ENCODE results near the gene DENND11.

The DENND11 gene, protein sequence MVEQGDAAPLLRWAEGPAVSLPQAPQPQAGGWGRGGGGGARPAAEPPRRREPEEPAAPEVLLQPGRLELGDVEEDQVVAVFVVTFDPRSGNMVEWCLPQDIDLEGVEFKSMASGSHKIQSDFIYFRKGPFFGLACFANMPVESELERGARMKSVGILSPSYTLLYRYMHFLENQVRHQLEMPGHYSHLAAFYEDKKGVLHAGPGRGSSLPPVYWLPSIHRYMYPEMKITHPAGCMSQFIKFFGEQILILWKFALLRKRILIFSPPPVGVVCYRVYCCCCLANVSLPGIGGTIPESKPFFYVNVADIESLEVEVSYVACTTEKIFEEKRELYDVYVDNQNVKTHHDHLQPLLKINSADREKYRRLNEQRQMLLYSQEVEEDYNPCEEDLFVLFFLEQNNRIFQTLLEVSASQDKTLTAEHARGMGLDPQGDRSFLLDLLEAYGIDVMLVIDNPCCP

DNA sequence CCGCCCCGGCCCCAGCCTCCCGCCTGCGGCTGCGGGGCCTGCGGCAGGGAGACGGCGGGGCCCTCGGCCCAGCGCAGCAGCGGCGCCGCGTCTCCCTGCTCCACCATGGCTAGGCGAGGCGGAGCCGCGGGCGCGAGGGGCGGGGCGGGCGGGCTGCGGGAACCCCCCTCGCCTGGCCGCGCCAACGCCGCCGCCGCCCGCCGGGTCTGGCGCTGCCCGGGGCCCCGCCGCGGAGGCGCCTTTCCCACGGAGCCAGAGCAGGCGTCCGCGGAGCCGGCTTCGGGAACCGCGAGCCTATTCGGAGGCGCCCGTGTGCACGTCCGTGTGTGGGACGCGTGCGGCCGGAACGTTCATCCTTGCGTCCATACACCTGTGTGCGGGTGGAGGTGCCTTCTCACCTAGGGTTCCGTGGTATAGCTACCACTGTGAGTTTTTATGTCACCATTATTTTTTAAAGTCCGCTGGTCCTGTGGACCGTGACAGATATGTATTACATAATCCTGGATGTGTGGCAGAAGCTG is at the start of gene DENND11:
Gene DENND11 (minus strand): TSS at position 120 of the 521 bp plus-strand sequence. CDS start 13 bp downstream, at position 107.
- Histone ChIP-seq H3K4me3 (ENCODE audit: low read length) (peak within 1 kb of the TSS; percentile 99), H3K36me3 (ENCODE audit: control insufficient read depth, insufficient read depth, low read length) (no peaks in the 10 kb centered on the region), H3K27ac (ENCODE audit: low read length) (no peak within 1 kb of the TSS), H3K9me3 (ENCODE audit: control insufficient read depth, insufficient read depth, low read length) (no peaks in the 10 kb centered on the region), H3K4me1 (ENCODE audit: control insufficient read depth, insufficient read depth, low read length) (peaks cover 2% of the 10 kb centered on the region; the same call in 1 of the 2 replicates), H3K27me3 (ENCODE audit: control insufficient read depth, insufficient read depth, low read length) (no peaks in the 10 kb centered on the region)
- no peak for DNase-seq (ENCODE audit: low read depth, low spot score)
- no CpG with 5 or more reads among the region's 62 CpGs for WGBS (ENCODE audit: insufficient coverage, insufficient read length)

DNA sequence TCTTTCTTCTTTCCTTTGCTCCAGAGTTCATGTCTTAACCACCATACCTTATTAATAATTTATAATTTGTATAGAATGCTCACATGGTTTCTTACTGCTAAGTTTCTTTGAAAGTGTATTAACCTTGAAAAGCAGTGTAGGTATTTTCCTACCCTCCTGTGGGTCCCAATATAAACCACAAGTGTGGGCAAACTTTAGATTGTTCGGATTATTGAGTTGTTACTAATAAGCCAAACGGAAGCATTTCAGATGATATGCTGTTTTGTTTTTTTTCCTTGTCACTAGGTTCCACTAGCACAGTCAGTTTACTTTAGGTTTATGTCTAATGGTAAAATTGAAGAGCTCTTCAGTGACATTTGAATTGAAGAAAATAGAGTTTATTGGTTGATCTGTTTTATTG is 46.4 kb upstream of the DENND11 start:
- H3K27ac ChIP-seq (ENCODE audit: low read length), result no peak overlapping the region
- H3K27me3 ChIP-seq (ENCODE audit: control insufficient read depth, insufficient read depth, low read length), result no peaks in the 10 kb centered on the region
- H3K4me3 ChIP-seq (ENCODE audit: low read length), result no peak overlapping the region
- H3K9me3 ChIP-seq (ENCODE audit: control insufficient read depth, insufficient read depth, low read length), result peaks cover 2% of the 10 kb centered on the region
- no CpG with 5 or more reads among the region's 2 CpGs for WGBS (ENCODE audit: insufficient coverage, insufficient read length)
- no peaks in the 10 kb centered on the region for H3K4me1 ChIP-seq (ENCODE audit: control insufficient read depth, insufficient read depth, low read length)
- H3K36me3 ChIP-seq (ENCODE audit: control insufficient read depth, insufficient read depth, low read length), result peaks cover 24% of the 10 kb centered on the region; the same call in 1 of the 2 replicates
- DNase-seq (ENCODE audit: low read depth, low spot score), result no peak

DNA sequence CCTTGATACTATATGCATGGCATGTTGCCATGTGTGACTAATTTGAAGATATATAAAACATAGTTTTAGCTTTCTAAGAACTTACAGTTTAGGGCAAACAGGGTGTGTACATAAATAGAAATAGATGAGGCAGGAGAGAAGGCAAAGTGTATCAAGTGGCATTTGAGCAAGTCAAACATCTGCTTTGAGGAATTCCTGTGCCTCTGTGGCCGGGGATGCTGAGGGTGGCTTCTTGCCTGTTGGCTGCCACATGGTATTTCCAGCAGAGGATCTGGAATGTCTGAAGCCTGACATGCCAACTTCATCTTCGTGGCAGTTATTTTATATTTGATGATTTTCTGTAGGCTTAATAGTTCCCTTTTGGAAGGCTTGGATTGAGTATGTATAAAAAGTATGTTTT is 42.2 kb upstream of the DENND11 start:
- WGBS (ENCODE audit: insufficient coverage, insufficient read length), result no CpG with 5 or more reads among the region's 2 CpGs

DNA sequence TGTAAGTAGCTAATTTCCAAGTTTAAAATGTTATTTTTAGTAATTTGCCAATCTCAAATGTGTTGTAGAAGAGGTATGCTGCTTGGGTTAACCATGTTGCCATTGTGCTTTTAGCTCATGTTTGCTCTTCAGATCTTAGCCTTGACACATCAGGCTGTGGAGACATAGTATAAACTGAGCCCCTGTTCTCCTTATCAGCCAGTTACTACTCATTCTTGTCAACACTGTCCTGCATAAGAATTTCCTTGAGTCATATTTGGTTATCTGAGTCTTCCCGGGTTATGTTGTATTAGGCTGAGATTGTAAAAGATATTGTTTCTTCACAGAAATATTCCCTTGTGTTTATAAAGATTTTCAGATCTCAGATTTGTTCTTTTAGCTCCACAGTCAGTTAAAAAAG is 40.3 kb upstream of the DENND11 start:
- no CpG with 5 or more reads among the region's 1 CpG for whole genome bisulfite sequencing (ENCODE audit: insufficient coverage, insufficient read length)
- Histone ChIP-seq H3K9me3 (ENCODE audit: control insufficient read depth, insufficient read depth, low read length) (no peaks in the 10 kb centered on the region), H3K4me1 (ENCODE audit: control insufficient read depth, insufficient read depth, low read length) (no peaks in the 10 kb centered on the region), H3K4me3 (ENCODE audit: low read length) (no peak overlapping the region), H3K27ac (ENCODE audit: low read length) (no peak overlapping the region), H3K36me3 (ENCODE audit: control insufficient read depth, insufficient read depth, low read length) (peaks cover 21% of the 10 kb centered on the region; the same call in 1 of the 2 replicates), H3K27me3 (ENCODE audit: control insufficient read depth, insufficient read depth, low read length) (no peaks in the 10 kb centered on the region)
- no peak for DNase-seq (ENCODE audit: low read depth, low spot score)

More for the DNA sequence above, 42.2 kb upstream of the DENND11 start:
- Histone ChIP-seq H3K27me3 (ENCODE audit: control insufficient read depth, insufficient read depth, low read length) (no peaks in the 10 kb centered on the region), H3K36me3 (ENCODE audit: control insufficient read depth, insufficient read depth, low read length) (peaks cover 21% of the 10 kb centered on the region; the same call in 1 of the 2 replicates), H3K4me1 (ENCODE audit: control insufficient read depth, insufficient read depth, low read length) (no peaks in the 10 kb centered on the region), H3K27ac (ENCODE audit: low read length) (no peak overlapping the region), H3K9me3 (ENCODE audit: control insufficient read depth, insufficient read depth, low read length) (no peaks in the 10 kb centered on the region), H3K4me3 (ENCODE audit: low read length) (no peak overlapping the region)
- no peak for DNase-seq (ENCODE audit: low read depth, low spot score)

DNA sequence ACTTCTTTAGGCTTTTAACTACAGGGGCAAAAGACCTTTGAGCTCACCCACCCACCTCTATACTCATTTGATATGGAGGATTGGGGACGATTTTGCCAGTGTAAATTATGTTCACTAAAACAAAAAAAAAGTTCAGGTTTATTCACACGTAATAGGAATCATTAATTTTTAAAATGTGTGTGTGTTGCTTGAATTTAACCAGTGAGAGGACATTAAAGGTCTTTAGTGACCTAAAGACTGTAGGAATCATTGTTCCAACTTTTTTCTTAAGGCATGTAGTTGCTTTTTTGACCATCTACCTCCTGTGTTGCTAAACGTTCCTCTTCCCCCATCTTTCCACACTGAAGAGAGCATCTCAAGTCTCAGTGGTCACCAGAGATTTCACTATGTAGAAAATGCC is 37.3 kb upstream of the DENND11 start:
- no peak overlapping the region; the same call in 1 of the 2 replicates for H3K4me3 ChIP-seq (ENCODE audit: low read length)
- H3K4me1 ChIP-seq (ENCODE audit: control insufficient read depth, insufficient read depth, low read length), result no peaks in the 10 kb centered on the region
- H3K36me3 ChIP-seq (ENCODE audit: control insufficient read depth, insufficient read depth, low read length), result peaks cover 18% of the 10 kb centered on the region; the same call in 1 of the 2 replicates
- H3K9me3 ChIP-seq (ENCODE audit: control insufficient read depth, insufficient read depth, low read length), result no peaks in the 10 kb centered on the region
- no peak for DNase-seq (ENCODE audit: low read depth, low spot score)
- H3K27me3 ChIP-seq (ENCODE audit: control insufficient read depth, insufficient read depth, low read length), result no peaks in the 10 kb centered on the region
- no peak overlapping the region for H3K27ac ChIP-seq (ENCODE audit: low read length)
- no CpG with 5 or more reads among the region's 3 CpGs for WGBS (ENCODE audit: insufficient coverage, insufficient read length)

DNA sequence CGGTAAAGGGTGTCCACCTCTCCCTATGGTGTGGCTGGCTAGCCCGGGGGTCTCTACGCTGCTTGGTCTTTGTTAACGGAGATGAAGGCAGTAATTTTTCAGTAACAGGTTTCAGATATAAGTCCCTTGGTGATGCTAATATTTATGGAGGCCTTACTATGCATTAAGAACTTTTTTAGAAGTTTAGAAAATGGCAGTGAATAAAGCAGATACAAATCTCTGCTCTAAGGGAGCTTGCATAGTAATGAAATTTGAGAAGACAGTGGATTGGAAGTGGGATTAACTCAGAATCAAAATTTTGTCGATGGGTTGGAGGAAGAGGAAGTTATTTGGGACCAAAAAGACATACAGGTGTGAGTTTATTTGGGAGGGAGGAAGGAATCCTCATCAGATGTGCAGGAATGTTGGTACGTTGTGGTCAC is 36.6 kb upstream of the DENND11 start:
- Histone ChIP-seq H3K27ac (ENCODE audit: low read length) (no peak overlapping the region), H3K4me1 (ENCODE audit: control insufficient read depth, insufficient read depth, low read length) (no peaks in the 10 kb centered on the region), H3K9me3 (ENCODE audit: control insufficient read depth, insufficient read depth, low read length) (no peaks in the 10 kb centered on the region), H3K4me3 (ENCODE audit: low read length) (peak overlapping the region; percentile 98), H3K36me3 (ENCODE audit: control insufficient read depth, insufficient read depth, low read length) (peaks cover 15% of the 10 kb centered on the region; the same call in 1 of the 2 replicates), H3K27me3 (ENCODE audit: control insufficient read depth, insufficient read depth, low read length) (no peaks in the 10 kb centered on the region)
- 100% methylated on average over 1 of the region's 6 CpGs for WGBS (ENCODE audit: insufficient coverage, insufficient read length)
- DNase-seq (ENCODE audit: low read depth, low spot score), result no peak

DNA sequence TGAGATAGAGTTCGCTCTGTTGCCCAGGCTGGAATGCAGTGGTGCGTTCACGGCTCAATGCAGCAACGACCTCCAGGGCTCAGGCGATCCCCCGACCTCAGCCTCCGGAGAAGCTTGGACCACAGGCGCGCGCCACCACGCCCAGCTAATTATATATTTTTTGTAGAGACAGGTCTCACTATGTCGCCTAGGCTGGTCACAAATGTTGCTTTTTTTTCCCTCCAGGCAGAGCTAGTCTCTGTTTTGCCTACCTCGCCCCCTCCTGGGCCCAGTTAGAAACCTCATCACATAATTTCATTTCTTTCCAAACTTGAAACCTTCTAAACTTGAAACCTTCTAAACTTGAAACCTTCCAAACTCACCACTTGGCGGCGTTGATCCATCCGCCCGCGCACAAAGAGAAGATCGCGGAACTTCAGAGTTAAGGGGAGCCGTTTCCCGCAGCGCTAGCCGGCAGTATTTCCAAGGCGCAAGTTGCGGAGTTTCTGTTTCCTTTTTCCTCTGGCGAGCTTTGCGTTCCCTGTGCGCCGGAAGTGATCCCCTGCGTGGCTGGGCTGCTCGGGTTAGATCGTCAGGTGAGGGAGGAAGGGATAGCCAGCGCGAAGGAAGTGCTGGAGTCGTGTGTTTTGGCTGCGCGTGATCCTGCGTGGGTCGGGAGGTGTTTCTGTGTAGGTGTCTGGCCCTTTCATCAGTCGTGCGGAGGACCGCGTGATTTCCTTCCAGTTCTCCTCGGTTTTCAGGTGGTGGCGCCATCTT is 36.0 kb upstream of the DENND11 start, which contains the start of gene SSBP1:
Gene SSBP1 (plus strand): TSS at position 523 of the 756 bp plus-strand sequence. CDS start 809 bp downstream, outside the sequence.
- Histone ChIP-seq H3K27ac (ENCODE audit: low read length) (no peak within 1 kb of the TSS), H3K4me3 (ENCODE audit: low read length) (peak within 1 kb of the TSS; percentile 98), H3K4me1 (ENCODE audit: control insufficient read depth, insufficient read depth, low read length) (no peaks in the 10 kb centered on the region), H3K36me3 (ENCODE audit: control insufficient read depth, insufficient read depth, low read length) (peaks cover 10% of the 10 kb centered on the region; the same call in 1 of the 2 replicates), H3K27me3 (ENCODE audit: control insufficient read depth, insufficient read depth, low read length) (no peaks in the 10 kb centered on the region), H3K9me3 (ENCODE audit: control insufficient read depth, insufficient read depth, low read length) (no peaks in the 10 kb centered on the region)
- WGBS (ENCODE audit: insufficient coverage, insufficient read length), result no CpG with 5 or more reads among the region's 46 CpGs
- peak; percentile 94 for DNase-seq (ENCODE audit: low read depth, low spot score)

DNA sequence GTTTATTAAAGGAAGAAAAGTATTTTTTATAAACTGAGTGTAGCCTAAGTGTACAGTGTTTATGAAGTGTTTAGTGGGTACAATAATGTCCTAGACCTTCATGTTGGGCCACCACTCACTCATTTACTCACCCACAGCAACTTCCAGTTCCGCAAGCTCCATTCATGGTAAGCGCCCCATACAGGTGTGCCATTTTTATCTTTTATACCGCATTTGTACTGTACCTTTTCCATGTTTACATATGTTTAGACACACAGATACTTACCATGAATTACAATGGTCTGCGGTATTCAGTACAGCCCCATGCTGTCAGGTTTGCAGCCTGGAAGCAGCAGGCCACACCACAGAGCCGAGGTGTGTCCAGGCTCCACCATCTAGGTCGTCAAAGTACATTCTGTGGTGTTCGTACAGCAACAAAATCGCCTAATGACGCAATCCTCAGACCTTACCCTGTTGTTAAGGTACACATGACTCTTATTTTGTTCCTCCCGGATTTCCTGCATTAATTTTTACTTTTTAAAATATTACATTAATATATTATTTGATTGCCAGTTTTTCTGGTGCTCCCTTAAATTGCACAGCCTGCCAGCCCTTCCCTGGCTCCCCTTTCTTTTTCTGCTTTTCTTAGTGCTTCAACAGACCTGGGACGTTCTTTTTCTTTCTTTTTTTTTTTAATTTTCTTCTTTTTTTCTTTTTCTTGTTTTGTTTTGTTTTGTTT is 35.3 kb upstream of the DENND11 start:
- peak overlapping the region; percentile 36; the same call in 1 of the 2 replicates for H3K4me3 ChIP-seq (ENCODE audit: low read length)
- no peak for DNase-seq (ENCODE audit: low read depth, low spot score)
- no CpG with 5 or more reads among the region's 11 CpGs for WGBS (ENCODE audit: insufficient coverage, insufficient read length)
- H3K4me1 ChIP-seq (ENCODE audit: control insufficient read depth, insufficient read depth, low read length), result no peaks in the 10 kb centered on the region
- H3K9me3 ChIP-seq (ENCODE audit: control insufficient read depth, insufficient read depth, low read length), result no peaks in the 10 kb centered on the region
- H3K27ac ChIP-seq (ENCODE audit: low read length), result no peak overlapping the region
- peaks cover 9% of the 10 kb centered on the region; the same call in 1 of the 2 replicates for H3K36me3 ChIP-seq (ENCODE audit: control insufficient read depth, insufficient read depth, low read length)
- H3K27me3 ChIP-seq (ENCODE audit: control insufficient read depth, insufficient read depth, low read length), result no peaks in the 10 kb centered on the region

DNA sequence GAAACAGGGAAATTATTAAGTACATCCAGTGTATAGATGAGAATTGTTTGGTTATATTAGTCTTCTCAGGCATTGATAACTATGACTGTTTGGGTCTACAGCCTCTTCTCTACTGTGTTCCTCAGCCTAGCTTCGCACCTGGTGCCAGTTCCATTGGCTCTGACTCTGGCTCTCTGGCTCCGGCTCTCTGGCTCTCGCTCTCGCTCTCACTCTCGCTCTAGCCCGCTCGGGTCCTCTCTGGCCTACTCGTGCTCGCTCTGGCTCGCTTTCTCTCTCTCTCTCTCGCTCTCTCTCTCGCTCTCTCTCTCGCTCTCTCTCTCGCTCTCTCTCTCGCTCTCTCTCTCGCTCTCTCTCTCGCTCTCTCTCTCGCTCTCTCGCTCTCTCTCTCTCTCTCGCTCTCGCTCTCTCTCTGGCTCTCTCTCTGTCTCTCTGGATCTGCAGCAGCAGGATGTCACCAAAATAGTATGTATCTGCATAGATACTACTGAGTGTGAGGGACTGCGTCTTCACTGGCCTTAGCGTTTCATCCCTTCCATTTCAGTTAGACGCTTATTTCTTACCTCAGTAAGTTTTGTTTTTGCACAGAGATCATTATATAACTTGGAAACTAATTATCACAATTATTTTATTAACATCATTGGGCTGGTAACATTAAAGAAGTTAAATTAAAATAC is 29.6 kb upstream of the DENND11 start:
- Histone ChIP-seq H3K27ac (ENCODE audit: low read length) (no peak overlapping the region), H3K36me3 (ENCODE audit: control insufficient read depth, insufficient read depth, low read length) (no peaks in the 10 kb centered on the region), H3K27me3 (ENCODE audit: control insufficient read depth, insufficient read depth, low read length) (no peaks in the 10 kb centered on the region), H3K4me3 (ENCODE audit: low read length) (no peak overlapping the region), H3K4me1 (ENCODE audit: control insufficient read depth, insufficient read depth, low read length) (no peaks in the 10 kb centered on the region), H3K9me3 (ENCODE audit: control insufficient read depth, insufficient read depth, low read length) (no peaks in the 10 kb centered on the region)
- WGBS (ENCODE audit: insufficient coverage, insufficient read length), result 100% methylated on average over 2 of the region's 24 CpGs
- DNase-seq (ENCODE audit: low read depth, low spot score), result no peak

Data from iPS DF 6.9 (cell line).